HepG2 (cell line): ENCODE data around the gene FAM222A. TPM values are rescaled to one million over a fixed set of nuclear protein-coding genes. Genes with fewer than 3 reads are reported as not detected.

Source experiments
- CAMTA2 ChIP-seq: sonication (generic); formaldehyde crosslinking; IDR thresholded peaks from 2 replicates; pipeline ENCODE4 v1.4.0; 2020; ENCODE audit warnings: mild to moderate bottlenecking, missing genetic modification reagents, borderline replicate concordance
- CENPX ChIP-seq: sonication (generic); formaldehyde crosslinking; IDR thresholded peaks from 2 replicates; pipeline ENCODE4 v1.9.0; 2021; ENCODE audit warnings: mild to moderate bottlenecking, missing genetic modification reagents, moderate library complexity
- CREB1 ChIP-seq, 2 experiments: fragments of 450-650 bp in 1 of 2; IDR thresholded peaks; 2 replicates each; pipeline ENCODE4 v1.6.1; 2016 to 2017; ENCODE audit warnings: control low read depth in 1 of 2, mild to moderate bottlenecking in 1 of 2, missing compliant biosample characterization in 1 of 2, missing genetic modification characterization in 1 of 2
- DZIP1 ChIP-seq: sonication (generic); formaldehyde crosslinking; IDR thresholded peaks from 2 replicates; pipeline ENCODE4 v1.5.0; 2020; ENCODE audit warnings: mild to moderate bottlenecking, missing genetic modification reagents
- MED1 ChIP-seq: sonication (generic); formaldehyde crosslinking; IDR thresholded peaks from 2 replicates; pipeline ENCODE4 v1.4.0; 2020; ENCODE audit warnings: missing genetic modification reagents
- MIER2 ChIP-seq: IDR thresholded peaks from 2 replicates; pipeline ENCODE4 v1.6.1; 2016; ENCODE audit warnings: missing biosample characterization, missing genetic modification reagents
- PHF5A ChIP-seq: IDR thresholded peaks from one replicate; pipeline ENCODE4 v1.6.1; 2018; ENCODE audit warnings: low read depth, missing genetic modification reagents; ENCODE audit not compliant: unreplicated experiment
- RFXAP ChIP-seq: sonication (generic); formaldehyde crosslinking; IDR thresholded peaks from 2 replicates; pipeline ENCODE4 v1.4.0; 2020; ENCODE audit warnings: missing genetic modification reagents, borderline replicate concordance
- TAF1 ChIP-seq: sonication (generic); formaldehyde crosslinking; IDR thresholded peaks from 2 replicates; pipeline ENCODE4 v1.4.0; 2020; ENCODE audit warnings: missing genetic modification reagents
- ZNF18 ChIP-seq: sonication (generic); formaldehyde crosslinking; IDR thresholded peaks from 2 replicates; pipeline ENCODE4 v1.8.0; 2022; ENCODE audit warnings: mild to moderate bottlenecking, missing genetic modification reagents; ENCODE audit not compliant: insufficient replicate concordance
- ZNF337 ChIP-seq: sonication (generic); formaldehyde crosslinking; IDR thresholded peaks from 2 replicates; pipeline ENCODE4 v1.5.1; 2020; ENCODE audit warnings: missing genetic modification reagents, low read depth, mild to moderate bottlenecking, borderline replicate concordance
- ZNF547 ChIP-seq: sonication (generic); formaldehyde crosslinking; IDR thresholded peaks from 2 replicates; pipeline ENCODE4 v1.5.1; 2020; ENCODE audit warnings: mild to moderate bottlenecking, missing genetic modification reagents
- ZNF572 ChIP-seq: sonication (generic); formaldehyde crosslinking; IDR thresholded peaks from 2 replicates; pipeline ENCODE4 v1.5.1; 2020; ENCODE audit warnings: mild to moderate bottlenecking, missing genetic modification reagents
- ZNF574 ChIP-seq: sonication (generic); formaldehyde crosslinking; IDR thresholded peaks from 2 replicates; pipeline ENCODE4 v1.4.0; 2020; ENCODE audit warnings: missing genetic modification reagents
- polyA plus RNA-seq, 8 experiments: library from polyadenylated mRNA; depleted of rRNA in 3 of 8; stranded (reverse) in 7 of 8; unstranded in 1 of 8; fragments of >200 nt; fragmentation: Illumina TruSeq in 4 of 8; extraction: Trizol in 4 of 8; gene quantifications; 2 replicates each; pipeline versions ENCODE4 v1.2.1 to v1.2.3, GENCODE V29; 2011 to 2016; ENCODE audit warnings: low read depth in 4 of 8, missing spikeins in 1 of 8, mixed read lengths in 1 of 8; ENCODE audit not compliant: insufficient read depth in 1 of 8
- total RNA-seq, 5 experiments: library from RNA; depleted of rRNA; stranded (reverse); fragments of >200 nt; fragmentation: Illumina TruSeq; extraction: Trizol; gene quantifications; 2 replicates each; pipeline ENCODE4 v1.2.3, GENCODE V29; 2016; ENCODE audit warnings: low read depth in 1 of 5
- TF ChIP-seq, protein P1 (sequence below): sonication (generic); formaldehyde crosslinking; IDR thresholded peaks from 2 replicates; pipeline ENCODE4 v1.4.0; 2020; ENCODE audit warnings: missing genetic modification reagents
- TF ChIP-seq, protein P2 (sequence below): sonication (generic); formaldehyde crosslinking; IDR thresholded peaks from 2 replicates; pipeline ENCODE4 v1.8.1; 2023; ENCODE audit warnings: mild to moderate bottlenecking, inconsistent platforms, moderate library complexity, missing genetic modification reagents, borderline replicate concordance

Gene FAM222A
- total and polyA plus RNA-seq, 2 of the 13 experiments (the other 11 are each of a cell fraction or from before 2014, with no cell fraction given): 2.7 to 9.6 TPM

DNA sequence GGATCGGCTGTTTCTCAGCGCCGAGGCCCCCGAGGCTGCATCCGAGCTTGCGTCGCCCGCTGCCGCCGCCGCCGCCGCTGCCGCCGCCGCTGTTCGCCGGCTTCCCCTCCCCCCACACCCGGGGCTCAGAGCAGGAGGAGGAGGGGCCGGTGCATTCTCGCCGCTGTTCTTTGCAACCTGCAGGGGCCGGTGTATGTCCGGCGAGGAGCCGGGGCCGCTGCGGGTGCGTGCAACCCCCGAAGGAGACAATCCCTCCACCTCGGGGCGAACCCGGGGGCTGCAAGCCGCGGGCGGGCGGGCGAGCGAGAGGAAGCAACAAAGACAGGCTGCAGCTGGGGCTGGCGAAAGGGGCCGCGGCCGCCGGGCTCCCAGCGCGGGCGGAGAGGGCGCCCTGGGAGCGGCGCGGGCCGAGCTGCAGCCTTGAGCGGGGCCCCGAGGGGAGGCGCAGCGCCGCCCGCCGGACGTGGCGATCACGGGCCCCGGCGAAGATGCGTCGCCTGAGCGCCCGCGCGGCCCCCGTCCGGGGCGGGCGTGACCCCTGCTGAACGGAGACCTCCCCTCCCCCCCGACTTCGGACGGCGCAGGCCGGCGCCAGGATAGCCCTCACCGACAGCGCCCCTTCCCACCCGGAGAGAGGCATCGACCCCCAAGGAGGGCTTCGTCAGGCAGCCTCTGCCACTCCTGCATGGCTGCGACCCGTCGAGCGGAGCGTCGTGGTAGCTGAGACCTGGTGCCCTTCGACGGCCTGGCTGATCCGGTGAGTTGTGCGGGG is 702 bp downstream of the FAM222A start (continued):
- peak; percentile 61 for TF ChIP-seq ZNF574
- no peak for TF ChIP-seq CENPX (CRISPR knock-in tag)
- TF ChIP-seq PHF5A (CRISPR knock-in tag): no peak
- TF ChIP-seq MIER2: no peak
- no peak for TF ChIP-seq ZNF337 (CRISPR knock-in tag)
- TF ChIP-seq, protein P1, sequence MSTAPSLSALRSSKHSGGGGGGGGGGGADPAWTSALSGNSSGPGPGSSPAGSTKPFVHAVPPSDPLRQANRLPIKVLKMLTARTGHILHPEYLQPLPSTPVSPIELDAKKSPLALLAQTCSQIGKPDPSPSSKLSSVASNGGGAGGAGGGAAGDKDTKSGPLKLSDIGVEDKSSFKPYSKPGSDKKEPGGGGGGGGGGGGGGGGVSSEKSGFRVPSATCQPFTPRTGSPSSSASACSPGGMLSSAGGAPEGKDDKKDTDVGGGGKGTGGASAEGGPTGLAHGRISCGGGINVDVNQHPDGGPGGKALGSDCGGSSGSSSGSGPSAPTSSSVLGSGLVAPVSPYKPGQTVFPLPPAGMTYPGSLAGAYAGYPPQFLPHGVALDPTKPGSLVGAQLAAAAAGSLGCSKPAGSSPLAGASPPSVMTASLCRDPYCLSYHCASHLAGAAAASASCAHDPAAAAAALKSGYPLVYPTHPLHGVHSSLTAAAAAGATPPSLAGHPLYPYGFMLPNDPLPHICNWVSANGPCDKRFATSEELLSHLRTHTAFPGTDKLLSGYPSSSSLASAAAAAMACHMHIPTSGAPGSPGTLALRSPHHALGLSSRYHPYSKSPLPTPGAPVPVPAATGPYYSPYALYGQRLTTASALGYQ (CRISPR knock-in tag): no peak
- TF ChIP-seq ZNF547: peak; percentile 24; the same call in 1 of the 2 replicates
- no peak for TF ChIP-seq DZIP1 (CRISPR knock-in tag)
- TF ChIP-seq ZNF18 (CRISPR knock-in tag): no peak
- peak; percentile 39; the same call in 1 of the 2 replicates for TF ChIP-seq RFXAP (CRISPR knock-in tag)
- TF ChIP-seq, protein P2, sequence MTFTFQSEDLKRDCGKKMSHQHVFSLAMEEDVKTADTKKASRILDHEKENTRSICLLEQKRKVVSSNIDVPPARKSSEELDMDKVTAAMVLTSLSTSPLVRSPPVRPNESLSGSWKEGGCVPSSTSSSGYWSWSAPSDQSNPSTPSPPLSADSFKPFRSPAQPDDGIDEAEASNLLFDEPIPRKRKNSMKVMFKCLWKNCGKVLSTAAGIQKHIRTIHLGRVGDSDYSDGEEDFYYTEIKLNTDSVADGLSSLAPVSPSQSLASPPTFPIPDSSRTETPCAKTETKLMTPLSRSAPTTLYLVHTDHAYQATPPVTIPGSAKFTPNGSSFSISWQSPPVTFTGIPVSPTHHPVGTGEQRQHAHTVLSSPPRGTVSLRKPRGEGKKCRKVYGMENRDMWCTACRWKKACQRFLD (CRISPR knock-in tag): peak; percentile 66; the same call in 1 of the 2 replicates
- no peak for TF ChIP-seq ZNF572
- TF ChIP-seq TAF1 (CRISPR knock-in tag): no peak; the same call in 1 of the 2 replicates
- no peak for TF ChIP-seq CAMTA2 (CRISPR knock-in tag)
- TF ChIP-seq CREB1 (IDR thresholded peaks at IDR 0.05): no peak
- TF ChIP-seq CREB1 (CRISPR knock-in tag; IDR thresholded peaks at IDR 0.05): no peak
- peak; percentile 40 for TF ChIP-seq MED1
